HCT116 (cell line): ENCODE measurements around the gene TRMT11.

Experiments used
- CEBPB ChIP-seq: IDR thresholded peaks from 2 replicates; pipeline ENCODE4 v1.6.1; 2012; ENCODE audit warnings: low read depth
- EGR1 ChIP-seq: IDR thresholded peaks from 2 replicates; pipeline ENCODE4 v1.6.1; 2012; ENCODE audit warnings: low read depth
- ELF1 ChIP-seq: IDR thresholded peaks from 2 replicates; pipeline ENCODE4 v1.6.1; 2012; ENCODE audit warnings: low read depth, borderline replicate concordance
- EZH2phosphoT487 ChIP-seq: fragments of 200-600 bp; IDR thresholded peaks from 2 replicates; pipeline ENCODE4 v1.6.1; 2018; ENCODE audit warnings: antibody characterized with exemption, borderline replicate concordance
- JUND ChIP-seq: IDR thresholded peaks from 2 replicates; pipeline ENCODE4 v1.6.1; 2012
- POLR2A ChIP-seq: IDR thresholded peaks from 2 replicates; pipeline ENCODE4 v1.7.0; 2011; ENCODE audit warnings: borderline replicate concordance; ENCODE audit not compliant: insufficient read depth, insufficient read length; ENCODE audit errors: extremely low read depth
- SP1 ChIP-seq: IDR thresholded peaks from 2 replicates; pipeline ENCODE4 v1.6.1; 2012; ENCODE audit warnings: low read depth
- TCF7L2 ChIP-seq: IDR thresholded peaks from 2 replicates; pipeline ENCODE4 v1.7.0; 2011; ENCODE audit warnings: borderline replicate concordance, inconsistent platforms; ENCODE audit not compliant: insufficient read depth, insufficient read length; ENCODE audit errors: extremely low read depth
- ZNF274 ChIP-seq: fragments of 200-500 bp; sonication (Bioruptor generic); IDR thresholded peaks from 2 replicates; pipeline ENCODE4 v1.6.1; 2014; ENCODE audit warnings: mild to moderate bottlenecking, low read depth, low read length, inconsistent platforms
- TF ChIP-seq, protein P1 (sequence below), 3 experiments: fragments of 200-600 bp in 1 of 3; sonication (generic) in 1 of 3; IDR thresholded peaks in 2 of 3; conservative IDR thresholded peaks in 1 of 3; 2 replicates each; pipeline ENCODE4 v1.5.1; 2012 to 2017; ENCODE audit warnings: low read depth in 2 of 3, low read length in 2 of 3, antibody characterized with exemption in 1 of 3, borderline replicate concordance in 1 of 3, control low read depth in 1 of 3, mild to moderate bottlenecking in 1 of 3, mixed read lengths in 1 of 3, mixed run types in 1 of 3, moderate library complexity in 1 of 3; ENCODE audit not compliant: insufficient read depth in 1 of 3
- TF ChIP-seq, protein P2 (sequence below): IDR thresholded peaks from 2 replicates; pipeline ENCODE4 v1.6.1; 2011; ENCODE audit warnings: mild to moderate bottlenecking, low read length, moderate library complexity; ENCODE audit not compliant: insufficient replicate concordance; ENCODE audit errors: extremely low read depth
- TF ChIP-seq, protein P3 (sequence below): IDR thresholded peaks from 2 replicates; pipeline ENCODE4 v1.6.1; 2012; ENCODE audit warnings: low read depth

- TF ChIP-seq, protein P1, sequence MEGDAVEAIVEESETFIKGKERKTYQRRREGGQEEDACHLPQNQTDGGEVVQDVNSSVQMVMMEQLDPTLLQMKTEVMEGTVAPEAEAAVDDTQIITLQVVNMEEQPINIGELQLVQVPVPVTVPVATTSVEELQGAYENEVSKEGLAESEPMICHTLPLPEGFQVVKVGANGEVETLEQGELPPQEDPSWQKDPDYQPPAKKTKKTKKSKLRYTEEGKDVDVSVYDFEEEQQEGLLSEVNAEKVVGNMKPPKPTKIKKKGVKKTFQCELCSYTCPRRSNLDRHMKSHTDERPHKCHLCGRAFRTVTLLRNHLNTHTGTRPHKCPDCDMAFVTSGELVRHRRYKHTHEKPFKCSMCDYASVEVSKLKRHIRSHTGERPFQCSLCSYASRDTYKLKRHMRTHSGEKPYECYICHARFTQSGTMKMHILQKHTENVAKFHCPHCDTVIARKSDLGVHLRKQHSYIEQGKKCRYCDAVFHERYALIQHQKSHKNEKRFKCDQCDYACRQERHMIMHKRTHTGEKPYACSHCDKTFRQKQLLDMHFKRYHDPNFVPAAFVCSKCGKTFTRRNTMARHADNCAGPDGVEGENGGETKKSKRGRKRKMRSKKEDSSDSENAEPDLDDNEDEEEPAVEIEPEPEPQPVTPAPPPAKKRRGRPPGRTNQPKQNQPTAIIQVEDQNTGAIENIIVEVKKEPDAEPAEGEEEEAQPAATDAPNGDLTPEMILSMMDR (IDR thresholded peaks at IDR 0.05 in 2 of 3, conservative IDR thresholded peaks at IDR 0.05 in 1 of 3; ENCODE audit: borderline replicate concordance in 1 of 3, insufficient read depth in 1 of 3, low read depth in 2 of 3, low read length in 2 of 3), result peak; percentile 22 to 50 (median 41); a peak in 5 of 6 replicates
- TF ChIP-seq CEBPB (no peak), JUND (no peak), POLR2A (no peak), EZH2phosphoT487 (no peak), EGR1 (no peak), ZNF274 (no peak), TCF7L2 (no peak), ELF1 (no peak), SP1 (no peak)
- TF ChIP-seq, protein P2, sequence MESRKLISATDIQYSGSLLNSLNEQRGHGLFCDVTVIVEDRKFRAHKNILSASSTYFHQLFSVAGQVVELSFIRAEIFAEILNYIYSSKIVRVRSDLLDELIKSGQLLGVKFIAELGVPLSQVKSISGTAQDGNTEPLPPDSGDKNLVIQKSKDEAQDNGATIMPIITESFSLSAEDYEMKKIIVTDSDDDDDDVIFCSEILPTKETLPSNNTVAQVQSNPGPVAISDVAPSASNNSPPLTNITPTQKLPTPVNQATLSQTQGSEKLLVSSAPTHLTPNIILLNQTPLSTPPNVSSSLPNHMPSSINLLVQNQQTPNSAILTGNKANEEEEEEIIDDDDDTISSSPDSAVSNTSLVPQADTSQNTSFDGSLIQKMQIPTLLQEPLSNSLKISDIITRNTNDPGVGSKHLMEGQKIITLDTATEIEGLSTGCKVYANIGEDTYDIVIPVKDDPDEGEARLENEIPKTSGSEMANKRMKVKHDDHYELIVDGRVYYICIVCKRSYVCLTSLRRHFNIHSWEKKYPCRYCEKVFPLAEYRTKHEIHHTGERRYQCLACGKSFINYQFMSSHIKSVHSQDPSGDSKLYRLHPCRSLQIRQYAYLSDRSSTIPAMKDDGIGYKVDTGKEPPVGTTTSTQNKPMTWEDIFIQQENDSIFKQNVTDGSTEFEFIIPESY, result no peak
- TF ChIP-seq, protein P3, sequence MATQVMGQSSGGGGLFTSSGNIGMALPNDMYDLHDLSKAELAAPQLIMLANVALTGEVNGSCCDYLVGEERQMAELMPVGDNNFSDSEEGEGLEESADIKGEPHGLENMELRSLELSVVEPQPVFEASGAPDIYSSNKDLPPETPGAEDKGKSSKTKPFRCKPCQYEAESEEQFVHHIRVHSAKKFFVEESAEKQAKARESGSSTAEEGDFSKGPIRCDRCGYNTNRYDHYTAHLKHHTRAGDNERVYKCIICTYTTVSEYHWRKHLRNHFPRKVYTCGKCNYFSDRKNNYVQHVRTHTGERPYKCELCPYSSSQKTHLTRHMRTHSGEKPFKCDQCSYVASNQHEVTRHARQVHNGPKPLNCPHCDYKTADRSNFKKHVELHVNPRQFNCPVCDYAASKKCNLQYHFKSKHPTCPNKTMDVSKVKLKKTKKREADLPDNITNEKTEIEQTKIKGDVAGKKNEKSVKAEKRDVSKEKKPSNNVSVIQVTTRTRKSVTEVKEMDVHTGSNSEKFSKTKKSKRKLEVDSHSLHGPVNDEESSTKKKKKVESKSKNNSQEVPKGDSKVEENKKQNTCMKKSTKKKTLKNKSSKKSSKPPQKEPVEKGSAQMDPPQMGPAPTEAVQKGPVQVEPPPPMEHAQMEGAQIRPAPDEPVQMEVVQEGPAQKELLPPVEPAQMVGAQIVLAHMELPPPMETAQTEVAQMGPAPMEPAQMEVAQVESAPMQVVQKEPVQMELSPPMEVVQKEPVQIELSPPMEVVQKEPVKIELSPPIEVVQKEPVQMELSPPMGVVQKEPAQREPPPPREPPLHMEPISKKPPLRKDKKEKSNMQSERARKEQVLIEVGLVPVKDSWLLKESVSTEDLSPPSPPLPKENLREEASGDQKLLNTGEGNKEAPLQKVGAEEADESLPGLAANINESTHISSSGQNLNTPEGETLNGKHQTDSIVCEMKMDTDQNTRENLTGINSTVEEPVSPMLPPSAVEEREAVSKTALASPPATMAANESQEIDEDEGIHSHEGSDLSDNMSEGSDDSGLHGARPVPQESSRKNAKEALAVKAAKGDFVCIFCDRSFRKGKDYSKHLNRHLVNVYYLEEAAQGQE, result no peak
Measured at GRCh38 chr6:126033696-126034095, 47.4 kb downstream of the TRMT11 start.
